Measurements from ENCODE around the gene MSANTD3. TPM values are rescaled to one million over a fixed set of nuclear protein-coding genes. Genes with fewer than 3 reads are reported as not detected.
A peak's percentile ranks its signal among the peaks of the same experiment; 100 is the strongest.
"Not testable (repeated sequence)": the region's sequence is repeated elsewhere in the genome, so short reads cannot be mapped to it uniquely, and the experiment has no call there.

MSANTD3 gene, protein sequence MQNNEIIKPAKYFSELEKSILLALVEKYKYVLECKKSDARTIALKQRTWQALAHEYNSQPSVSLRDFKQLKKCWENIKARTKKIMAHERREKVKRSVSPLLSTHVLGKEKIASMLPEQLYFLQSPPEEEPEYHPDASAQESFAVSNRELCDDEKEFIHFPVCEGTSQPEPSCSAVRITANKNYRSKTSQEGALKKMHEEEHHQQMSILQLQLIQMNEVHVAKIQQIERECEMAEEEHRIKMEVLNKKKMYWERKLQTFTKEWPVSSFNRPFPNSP
- 10 to 100 TPM; 10.4 to 25.5 (median 13.6) TPM for total RNA-seq

DNA sequence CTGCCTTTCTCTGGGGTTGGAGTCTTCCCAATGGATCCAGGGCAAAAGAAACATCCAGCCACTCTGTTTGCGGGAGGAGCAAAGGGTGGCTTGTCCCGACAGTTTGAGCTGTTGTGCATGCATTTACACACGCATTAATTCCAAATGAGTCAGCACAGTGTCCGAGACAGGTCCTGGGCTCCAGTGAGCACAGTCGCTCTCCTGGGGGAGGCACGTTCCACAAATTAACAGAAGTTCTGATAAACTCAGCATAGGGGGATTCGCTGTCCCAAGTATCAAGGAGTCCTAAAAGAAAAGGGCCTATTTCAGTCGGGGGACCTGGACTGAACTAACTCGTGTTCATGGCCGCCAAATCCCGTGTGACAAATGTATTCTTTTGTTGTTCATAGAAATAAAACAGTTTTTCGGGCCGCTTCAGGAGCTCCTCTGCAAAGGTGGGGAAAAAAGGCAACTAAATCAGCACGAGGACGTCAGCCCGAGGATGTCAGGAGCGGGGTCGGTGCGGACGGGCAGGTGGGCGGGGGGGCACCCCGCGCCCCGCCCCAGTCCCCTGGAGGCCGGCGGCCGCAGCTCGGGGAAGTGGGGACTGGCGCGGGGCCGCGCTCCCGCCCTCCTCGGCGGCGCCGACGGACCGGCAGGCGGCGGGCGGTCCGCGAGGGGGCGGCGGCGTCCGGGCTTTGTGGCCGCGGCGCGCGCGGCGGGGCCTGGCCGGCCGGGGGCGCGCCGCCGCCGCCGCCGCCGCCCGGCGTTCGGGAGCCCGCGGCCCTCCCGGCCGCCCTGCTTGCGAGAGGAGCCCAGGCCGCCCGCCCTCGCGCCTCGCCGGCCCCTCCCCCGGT, at the start of gene MSANTD3:
TSS of gene MSANTD3 (plus strand) at position 614 of the 836 bp plus-strand sequence. CDS start 14,796 bp downstream, outside the sequence.
- 0% methylated on average over 23 to 44 of the region's 80 CpGs for WGBS, 2 donors
- DNase-seq (ENCODE audit: low spot score in 2 of 2): no peak
- peak within 1 kb of the TSS; percentile 47 to 91 (median 84) for H3K27ac ChIP-seq
- H3K9me3 ChIP-seq: no peaks in the 10 kb centered on the region
- H3K36me3 ChIP-seq: no peaks in the 10 kb centered on the region
- H3K4me3 ChIP-seq: peak within 1 kb of the TSS; percentile 62 to 89 (median 71)
- H3K27me3 ChIP-seq: peaks cover 0 to under 1% of the 10 kb centered on the region in 2 donors
- peaks cover 0 to 29% (median 8%) of the 10 kb centered on the region in 4 donors for H3K4me1 ChIP-seq
- TF ChIP-seq POLR2A (IDR thresholded peaks at IDR 0.05): no peak
- TF ChIP-seq, protein P1, sequence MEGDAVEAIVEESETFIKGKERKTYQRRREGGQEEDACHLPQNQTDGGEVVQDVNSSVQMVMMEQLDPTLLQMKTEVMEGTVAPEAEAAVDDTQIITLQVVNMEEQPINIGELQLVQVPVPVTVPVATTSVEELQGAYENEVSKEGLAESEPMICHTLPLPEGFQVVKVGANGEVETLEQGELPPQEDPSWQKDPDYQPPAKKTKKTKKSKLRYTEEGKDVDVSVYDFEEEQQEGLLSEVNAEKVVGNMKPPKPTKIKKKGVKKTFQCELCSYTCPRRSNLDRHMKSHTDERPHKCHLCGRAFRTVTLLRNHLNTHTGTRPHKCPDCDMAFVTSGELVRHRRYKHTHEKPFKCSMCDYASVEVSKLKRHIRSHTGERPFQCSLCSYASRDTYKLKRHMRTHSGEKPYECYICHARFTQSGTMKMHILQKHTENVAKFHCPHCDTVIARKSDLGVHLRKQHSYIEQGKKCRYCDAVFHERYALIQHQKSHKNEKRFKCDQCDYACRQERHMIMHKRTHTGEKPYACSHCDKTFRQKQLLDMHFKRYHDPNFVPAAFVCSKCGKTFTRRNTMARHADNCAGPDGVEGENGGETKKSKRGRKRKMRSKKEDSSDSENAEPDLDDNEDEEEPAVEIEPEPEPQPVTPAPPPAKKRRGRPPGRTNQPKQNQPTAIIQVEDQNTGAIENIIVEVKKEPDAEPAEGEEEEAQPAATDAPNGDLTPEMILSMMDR (IDR thresholded peaks at IDR 0.05): peak in 4 of 5 experiments; percentile 12 to 56 (median 40)
- peak in 1 of 2 donors; percentile 38 for TF ChIP-seq EP300 (IDR thresholded peaks at IDR 0.05)

DNA sequence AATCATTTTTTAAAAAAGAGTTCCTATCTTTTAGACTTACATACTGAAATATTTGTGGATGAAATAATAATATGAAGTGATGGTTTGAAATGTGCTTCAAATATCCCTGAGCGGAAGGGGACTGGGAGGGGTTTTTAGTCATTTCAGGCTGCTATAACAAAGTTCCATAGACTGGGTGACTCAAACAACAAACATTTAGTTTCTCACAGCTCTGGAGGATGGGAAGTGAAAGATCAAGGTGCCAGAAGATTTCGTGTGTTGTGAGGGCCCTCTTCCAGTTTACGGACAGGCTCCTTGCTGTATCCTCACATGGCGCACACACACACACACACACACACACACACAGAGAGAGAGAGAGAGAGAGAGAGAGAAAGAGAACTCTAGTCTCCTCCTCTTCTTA, 47.1 kb upstream of the MSANTD3 start:
- TF ChIP-seq, protein P1 (IDR thresholded peaks at IDR 0.05): no peak
- TF ChIP-seq POLR2A (IDR thresholded peaks at IDR 0.05) (no peak), EP300 (IDR thresholded peaks at IDR 0.05) (no peak)
- H3K27ac ChIP-seq: no peak overlapping the region
- WGBS, 2 donors: 74 to 75% methylated on average over 4 of the region's 4 CpGs

DNA sequence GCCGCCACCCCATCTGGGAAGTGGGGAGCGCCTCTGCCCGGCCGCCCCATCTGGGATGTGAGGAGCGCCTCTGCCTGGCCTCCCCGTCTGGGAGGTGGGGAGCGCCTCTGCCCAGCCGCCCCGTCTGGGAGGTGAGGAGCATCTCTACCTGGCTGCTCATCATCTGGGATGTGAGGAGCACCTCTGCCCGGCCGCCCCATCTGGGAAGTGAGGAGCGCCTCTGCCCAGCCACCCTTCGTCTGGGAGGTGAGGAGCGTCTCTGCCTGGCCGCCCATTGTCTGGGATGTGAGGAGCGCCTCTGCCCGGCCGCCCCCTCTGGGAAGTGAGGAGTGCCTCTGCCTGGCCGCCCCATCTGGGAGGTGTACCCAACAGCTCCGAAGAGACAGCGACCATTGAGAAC, 34.0 kb upstream of the MSANTD3 start:
- H3K4me3 ChIP-seq; H3K27ac ChIP-seq; H3K4me1 ChIP-seq; DNase-seq (ENCODE audit: low spot score in 2 of 2); H3K9me3 ChIP-seq; H3K27me3 ChIP-seq: not testable (repeated sequence)
- peaks cover 0 to 15% (median 0%) of the 10 kb centered on the region in 3 donors for H3K36me3 ChIP-seq
- 91 to 96% methylated on average over 6 to 7 of the region's 21 CpGs for WGBS, 2 donors

More for the DNA sequence above, 47.1 kb upstream of the MSANTD3 start:
- H3K4me1 ChIP-seq: no peaks in the 10 kb centered on the region
- H3K9me3 ChIP-seq: peaks cover 0 to 15% (median 0%) of the 10 kb centered on the region in 4 donors
- peaks cover 0 to 5% (median 0%) of the 10 kb centered on the region in 3 donors for H3K36me3 ChIP-seq
- DNase-seq (ENCODE audit: low spot score in 2 of 2): no peak
- no peaks in the 10 kb centered on the region for H3K27me3 ChIP-seq
- no peak overlapping the region for H3K4me3 ChIP-seq

DNA sequence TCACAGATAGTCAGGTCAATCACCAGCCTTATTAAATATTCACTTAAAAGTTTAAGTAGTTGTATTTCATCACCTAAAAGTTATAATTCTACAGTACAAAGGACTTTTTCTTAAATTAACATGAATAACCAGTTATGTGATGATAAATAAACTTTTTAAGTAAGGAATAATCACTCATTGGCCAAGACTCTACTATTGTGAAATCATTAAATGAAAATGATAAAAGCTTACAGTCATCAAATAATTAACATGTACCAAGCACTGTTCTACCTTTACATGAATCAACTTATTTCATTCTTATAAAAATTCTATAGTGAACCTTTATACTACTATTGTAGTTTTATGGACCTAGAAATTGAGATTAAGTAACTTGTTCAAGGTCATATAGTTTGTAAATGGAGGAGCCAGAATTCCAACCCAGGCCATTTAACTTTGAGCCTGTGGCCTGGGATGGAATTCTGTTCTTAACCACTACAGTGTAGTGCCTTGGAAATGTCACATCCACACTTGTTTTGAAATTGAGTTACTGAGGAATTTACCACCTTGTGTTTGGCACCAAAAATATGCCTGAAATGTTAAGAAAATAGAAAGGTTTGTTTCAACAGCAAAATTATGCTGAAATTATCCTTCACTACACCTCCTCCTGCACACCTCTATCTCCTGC, 32.8 kb upstream of the MSANTD3 start:
- H3K9me3 ChIP-seq: peaks cover 0 to 4% (median 0%) of the 10 kb centered on the region in 4 donors
- H3K27ac ChIP-seq: no peak overlapping the region
- no peak overlapping the region for H3K4me3 ChIP-seq
- no peak for DNase-seq (ENCODE audit: low spot score in 2 of 2)
- no peaks in the 10 kb centered on the region for H3K4me1 ChIP-seq
- TF ChIP-seq POLR2A (IDR thresholded peaks at IDR 0.05) (no peak), EP300 (IDR thresholded peaks at IDR 0.05) (no peak)
- TF ChIP-seq, protein P1 (IDR thresholded peaks at IDR 0.05): no peak
- no peaks in the 10 kb centered on the region for H3K27me3 ChIP-seq
- peaks cover 0 to 15% (median 0%) of the 10 kb centered on the region in 3 donors for H3K36me3 ChIP-seq

DNA sequence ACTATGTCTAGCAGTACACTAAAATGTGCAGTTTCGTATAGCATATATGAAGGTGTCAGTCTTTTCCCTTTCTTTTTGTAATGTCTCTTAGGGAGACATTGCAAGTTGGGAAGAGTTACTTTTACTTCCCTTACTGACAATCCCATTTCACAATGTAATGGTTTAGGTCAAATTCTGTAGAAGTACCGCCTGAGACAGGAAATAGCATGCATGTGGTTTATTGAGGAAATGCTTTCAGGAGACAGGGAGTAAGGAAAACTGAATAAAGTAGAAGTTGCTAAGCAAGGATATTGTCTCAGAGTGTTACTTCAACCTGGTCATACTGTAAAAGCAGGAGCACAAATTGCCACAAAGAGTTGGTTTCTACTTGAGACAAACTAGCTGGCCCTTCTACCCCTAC, 32.1 kb upstream of the MSANTD3 start:
- no peak for DNase-seq (ENCODE audit: low spot score in 2 of 2)
- peaks cover 0 to 4% (median 0%) of the 10 kb centered on the region in 4 donors for H3K9me3 ChIP-seq
- H3K27me3 ChIP-seq: no peaks in the 10 kb centered on the region
- peaks cover 0 to 15% (median 0%) of the 10 kb centered on the region in 3 donors for H3K36me3 ChIP-seq
- TF ChIP-seq POLR2A (IDR thresholded peaks at IDR 0.05): no peak
- TF ChIP-seq EP300 (IDR thresholded peaks at IDR 0.05): no peak
- TF ChIP-seq, protein P1 (IDR thresholded peaks at IDR 0.05): no peak
- H3K4me1 ChIP-seq: no peaks in the 10 kb centered on the region
- H3K27ac ChIP-seq: no peak overlapping the region
- 74 to 81% methylated on average over 2 of the region's 2 CpGs for WGBS, 2 donors
- no peak overlapping the region for H3K4me3 ChIP-seq
